ENCODE measurements around the gene VPS39. TPM values are rescaled to one million over a fixed set of nuclear protein-coding genes. Genes with fewer than 3 reads are reported as not detected.
A peak's percentile ranks its signal among the peaks of the same experiment; 100 is the strongest.
"Not testable (repeated sequence)": the region's sequence is repeated elsewhere in the genome, so short reads cannot be mapped to it uniquely, and the experiment has no call there.

The VPS39 gene, protein sequence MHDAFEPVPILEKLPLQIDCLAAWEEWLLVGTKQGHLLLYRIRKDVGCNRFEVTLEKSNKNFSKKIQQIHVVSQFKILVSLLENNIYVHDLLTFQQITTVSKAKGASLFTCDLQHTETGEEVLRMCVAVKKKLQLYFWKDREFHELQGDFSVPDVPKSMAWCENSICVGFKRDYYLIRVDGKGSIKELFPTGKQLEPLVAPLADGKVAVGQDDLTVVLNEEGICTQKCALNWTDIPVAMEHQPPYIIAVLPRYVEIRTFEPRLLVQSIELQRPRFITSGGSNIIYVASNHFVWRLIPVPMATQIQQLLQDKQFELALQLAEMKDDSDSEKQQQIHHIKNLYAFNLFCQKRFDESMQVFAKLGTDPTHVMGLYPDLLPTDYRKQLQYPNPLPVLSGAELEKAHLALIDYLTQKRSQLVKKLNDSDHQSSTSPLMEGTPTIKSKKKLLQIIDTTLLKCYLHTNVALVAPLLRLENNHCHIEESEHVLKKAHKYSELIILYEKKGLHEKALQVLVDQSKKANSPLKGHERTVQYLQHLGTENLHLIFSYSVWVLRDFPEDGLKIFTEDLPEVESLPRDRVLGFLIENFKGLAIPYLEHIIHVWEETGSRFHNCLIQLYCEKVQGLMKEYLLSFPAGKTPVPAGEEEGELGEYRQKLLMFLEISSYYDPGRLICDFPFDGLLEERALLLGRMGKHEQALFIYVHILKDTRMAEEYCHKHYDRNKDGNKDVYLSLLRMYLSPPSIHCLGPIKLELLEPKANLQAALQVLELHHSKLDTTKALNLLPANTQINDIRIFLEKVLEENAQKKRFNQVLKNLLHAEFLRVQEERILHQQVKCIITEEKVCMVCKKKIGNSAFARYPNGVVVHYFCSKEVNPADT
- 60.4 TPM for total RNA-seq

DNA sequence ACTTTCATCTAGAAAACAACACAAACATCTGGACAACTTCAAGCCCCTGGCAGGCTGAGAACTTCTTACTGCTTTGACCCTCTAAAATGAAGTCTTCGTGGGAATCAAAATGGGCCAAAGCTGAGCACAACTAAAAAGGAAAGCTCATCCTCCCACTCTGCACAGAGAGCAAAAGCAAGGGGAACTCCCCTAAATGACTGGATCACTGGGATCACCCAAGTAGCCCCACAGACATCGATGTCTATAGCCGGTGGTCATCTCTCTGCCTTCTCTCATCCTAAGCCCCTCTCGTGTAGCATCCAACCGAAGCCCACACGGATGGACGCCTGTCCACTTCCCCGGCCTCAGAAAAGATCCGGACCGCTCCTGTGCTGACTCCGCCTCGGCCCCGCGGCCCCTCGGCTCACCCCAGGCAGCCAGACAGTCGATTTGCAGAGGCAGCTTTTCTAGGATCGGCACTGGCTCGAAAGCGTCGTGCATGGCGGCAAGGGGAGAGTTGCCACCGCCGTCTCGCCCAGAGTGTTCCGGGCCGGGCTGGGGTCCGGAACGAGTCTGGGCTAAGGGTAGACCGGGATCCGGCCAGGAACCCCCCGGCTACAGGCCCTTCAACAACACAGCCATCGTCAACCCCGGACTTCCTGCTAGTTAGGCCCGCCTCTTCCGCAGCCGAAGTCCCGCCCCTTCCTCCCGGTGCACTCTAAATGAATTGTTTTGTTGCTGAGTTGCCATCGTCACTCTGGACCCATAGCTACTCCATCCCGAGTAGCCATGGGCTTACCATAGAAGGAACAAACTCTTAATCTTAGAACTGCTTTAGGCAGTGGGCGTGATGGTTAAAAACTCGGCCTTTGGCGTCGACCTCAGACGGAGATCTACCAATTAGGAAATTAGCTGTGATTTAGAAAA is at the start of gene VPS39:
TSS of gene VPS39 (minus strand) at position 631 of the 906 bp plus-strand sequence. CDS start at position 480, 151 bp downstream.
- DNase-seq (ENCODE audit: low spot score) (peak; percentile 88), ATAC-seq (peak; percentile 98)
- intact Hi-C loops (cut with DNase I) = no loop called here

DNA sequence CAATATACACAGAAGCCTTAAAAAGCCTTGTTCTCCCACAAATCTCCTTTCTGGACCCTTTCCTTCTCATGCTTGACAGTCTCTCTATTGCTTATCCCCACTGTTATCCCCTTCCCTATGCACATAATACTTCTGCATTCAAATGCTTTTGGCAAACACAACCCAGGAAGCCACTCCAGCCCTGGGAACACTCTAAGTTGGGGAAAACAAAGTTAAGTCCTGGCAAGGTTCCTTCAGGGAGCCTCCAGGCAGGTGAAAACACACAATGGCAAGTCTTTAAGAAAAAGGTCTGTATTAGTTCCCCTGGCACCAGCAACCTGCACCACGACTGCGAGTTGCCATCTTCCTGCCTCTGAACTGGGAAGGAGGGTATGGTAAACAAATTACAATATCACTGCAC is 45.2 kb upstream of the VPS39 start:
- DNase-seq (ENCODE audit: low spot score) = no peak
- no peak for ATAC-seq
- intact Hi-C loops (cut with DNase I) = no loop called here

DNA sequence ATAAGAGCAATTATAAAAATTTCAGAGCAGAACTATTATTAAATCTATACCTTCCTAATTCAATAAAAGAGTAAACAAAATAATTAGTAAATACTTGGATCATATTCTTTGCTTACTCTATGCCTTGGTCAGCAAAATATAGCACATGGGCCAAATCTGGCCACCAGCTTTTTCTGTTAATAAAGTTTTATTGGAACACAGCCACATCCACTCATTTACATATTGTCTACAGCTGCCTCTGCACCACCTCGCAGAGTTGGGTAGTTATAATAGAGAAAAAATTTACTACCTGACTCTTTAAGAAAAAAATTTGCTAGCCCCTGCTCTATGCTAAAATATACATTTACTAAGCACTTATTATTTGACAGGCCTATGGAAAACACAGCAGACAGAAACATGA is 32.7 kb upstream of the VPS39 start:
- ATAC-seq (no peak), DNase-seq (ENCODE audit: low spot score) (no peak)
- intact Hi-C loops (cut with DNase I) = no loop called here

DNA sequence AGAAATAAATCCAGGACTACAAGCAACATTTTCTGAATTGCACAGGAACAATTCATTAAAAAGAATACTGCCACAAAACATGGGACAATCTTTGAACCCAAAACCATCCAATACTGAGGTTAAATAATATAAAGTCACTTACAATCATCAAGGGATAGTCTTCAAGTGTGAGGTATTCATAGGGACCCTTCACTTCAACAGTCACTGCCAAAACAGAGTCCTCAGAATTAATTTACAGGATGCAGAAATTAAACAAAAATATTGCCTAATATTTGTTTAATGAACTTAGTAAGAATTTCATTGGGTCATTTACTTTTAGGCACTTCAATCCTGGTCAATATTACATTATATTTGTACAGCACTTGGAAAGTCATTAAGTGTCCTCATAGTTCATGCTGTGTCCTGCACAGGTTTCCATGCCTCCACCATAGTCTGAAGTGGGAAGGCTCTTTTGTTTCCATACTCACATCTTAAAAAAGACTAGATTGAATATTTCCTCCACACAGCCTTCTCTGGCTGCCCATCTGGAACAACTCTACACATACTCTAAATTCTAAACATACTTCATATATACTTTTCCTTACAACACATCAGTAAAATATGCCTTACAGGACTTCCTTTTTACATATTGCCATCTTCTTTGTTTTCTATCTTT is 31.6 kb upstream of the VPS39 start:
- ATAC-seq = no peak
- DNase-seq (ENCODE audit: low spot score) = no peak
- intact Hi-C loops (cut with DNase I) = no loop called here

DNA sequence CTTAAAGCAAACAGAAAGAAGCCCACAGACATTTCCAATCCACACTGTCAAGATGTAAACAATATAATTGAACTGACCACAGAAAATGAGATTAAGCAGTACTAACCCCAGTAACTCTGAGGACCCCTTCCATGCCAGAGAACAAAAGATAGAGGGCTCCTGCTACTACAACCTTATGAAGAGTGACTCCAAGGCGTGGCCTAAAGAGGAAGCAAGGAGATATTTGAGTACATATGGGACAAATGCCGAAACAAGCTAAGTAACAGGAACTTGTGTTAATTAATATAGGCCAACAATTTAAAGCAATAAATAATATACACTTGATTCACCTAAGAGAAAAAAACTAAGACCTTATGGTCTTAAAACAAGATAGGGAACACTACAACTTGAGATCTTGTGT is 25.0 kb upstream of the VPS39 start:
- intact Hi-C loops (cut with DNase I) = no loop called here
- no peak for ATAC-seq
- no peak for DNase-seq (ENCODE audit: low spot score)

DNA sequence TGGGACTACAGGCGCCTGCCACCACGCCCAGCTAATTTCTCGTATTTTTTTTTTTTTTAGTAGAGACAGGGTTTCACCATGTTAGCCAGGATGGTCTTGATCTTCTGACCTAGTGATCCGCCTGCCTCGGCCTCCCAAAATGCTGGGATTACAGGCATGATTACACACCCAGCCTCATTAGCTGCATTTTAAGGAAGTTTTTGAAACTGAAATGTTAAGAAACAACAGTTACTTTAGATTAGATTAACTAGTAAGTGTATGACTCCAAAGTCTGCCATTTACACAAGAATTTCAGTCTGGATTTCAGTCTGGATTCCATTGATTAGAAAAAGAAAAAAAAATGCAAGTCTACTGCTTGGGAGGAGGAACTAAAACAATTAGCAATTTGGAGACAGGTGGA is 24.5 kb upstream of the VPS39 start:
- intact Hi-C loops (cut with DNase I) = no loop called here
- no peak for DNase-seq (ENCODE audit: low spot score)
- no peak for ATAC-seq

DNA sequence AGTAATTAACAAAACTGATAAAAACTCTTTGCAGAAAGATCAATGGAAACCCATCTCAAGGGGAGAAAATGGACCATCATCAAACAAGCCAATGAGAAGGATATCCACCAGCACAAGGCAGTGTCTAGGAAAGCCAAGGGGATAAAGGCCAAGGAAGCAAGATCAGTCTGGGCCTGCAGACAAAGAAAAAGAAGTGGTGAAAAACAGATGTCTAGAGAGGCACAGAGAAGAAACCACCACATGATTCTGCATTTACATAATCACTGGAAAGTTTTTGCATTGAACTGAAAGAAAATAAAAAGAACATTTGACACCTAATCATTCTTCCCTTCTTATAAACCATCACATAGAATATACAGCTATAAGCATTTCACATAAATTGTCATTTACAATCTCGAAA is 23.0 kb upstream of the VPS39 start:
- intact Hi-C loops (cut with DNase I) = no loop called here
- ATAC-seq (no peak), DNase-seq (ENCODE audit: low spot score) (no peak)

DNA sequence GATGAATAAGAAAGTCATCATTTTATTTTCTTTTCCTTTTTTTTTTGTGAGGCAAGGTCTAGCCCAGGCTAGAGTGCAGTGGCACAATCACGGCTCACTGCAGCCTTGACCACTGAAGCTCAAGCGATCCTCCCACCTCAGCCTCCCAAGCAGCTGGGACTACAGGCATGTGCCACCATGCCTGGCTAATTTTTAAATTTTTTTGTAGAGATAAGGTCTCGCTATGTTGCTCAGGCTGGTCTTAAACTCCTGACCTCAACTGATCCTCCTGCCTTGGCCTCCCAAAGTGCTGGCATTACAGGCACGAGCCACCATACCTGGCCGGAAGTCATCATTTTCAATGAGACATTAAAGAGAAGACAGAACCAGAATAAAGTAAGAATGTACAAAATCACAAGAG is 20.9 kb upstream of the VPS39 start:
- ATAC-seq; DNase-seq (ENCODE audit: low spot score); intact Hi-C loops (cut with DNase I): not testable (repeated sequence)

DNA sequence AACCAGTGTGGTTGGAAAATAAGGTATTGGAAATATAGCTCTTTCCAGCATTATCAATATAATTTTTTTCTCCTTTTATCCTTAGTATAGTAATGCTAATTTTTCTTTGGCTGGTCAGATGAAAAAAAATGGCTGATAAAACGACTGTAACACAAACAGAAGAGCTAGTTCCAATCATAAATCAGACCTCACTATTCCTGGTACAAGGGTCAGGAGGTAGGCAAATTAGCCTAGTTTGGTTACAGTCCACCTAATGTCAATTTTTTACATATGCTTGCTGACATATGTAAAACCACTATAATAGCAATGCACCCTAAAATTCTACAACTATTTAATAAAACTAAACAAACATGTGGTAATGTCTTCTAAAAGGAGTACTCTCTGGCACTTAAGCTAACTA is 19.9 kb upstream of the VPS39 start:
- no peak for DNase-seq (ENCODE audit: low spot score)
- ATAC-seq = no peak
- intact Hi-C loops (cut with DNase I) = no loop called here

DNA sequence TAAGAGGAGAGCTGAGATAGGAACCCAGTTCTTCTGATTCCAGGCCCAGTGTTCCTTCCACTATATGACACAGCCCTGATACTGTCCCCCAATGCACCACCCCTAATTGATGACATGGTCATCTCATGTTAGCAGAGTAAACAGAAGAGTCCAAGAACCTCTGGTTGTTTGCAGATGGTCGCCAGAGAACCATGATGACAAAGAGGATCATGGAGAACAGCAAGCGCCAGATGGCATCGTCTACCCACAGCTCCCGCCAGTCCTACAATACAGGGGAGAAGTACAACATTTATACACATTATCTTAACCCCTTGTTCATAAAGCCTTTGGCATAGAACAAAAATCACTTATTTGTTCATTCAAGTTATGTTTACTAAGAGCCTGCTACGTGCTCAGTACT is 18.5 kb upstream of the VPS39 start:
- no peak for DNase-seq (ENCODE audit: low spot score)
- ATAC-seq = no peak
- intact Hi-C loops (cut with DNase I) = no loop called here

DNA sequence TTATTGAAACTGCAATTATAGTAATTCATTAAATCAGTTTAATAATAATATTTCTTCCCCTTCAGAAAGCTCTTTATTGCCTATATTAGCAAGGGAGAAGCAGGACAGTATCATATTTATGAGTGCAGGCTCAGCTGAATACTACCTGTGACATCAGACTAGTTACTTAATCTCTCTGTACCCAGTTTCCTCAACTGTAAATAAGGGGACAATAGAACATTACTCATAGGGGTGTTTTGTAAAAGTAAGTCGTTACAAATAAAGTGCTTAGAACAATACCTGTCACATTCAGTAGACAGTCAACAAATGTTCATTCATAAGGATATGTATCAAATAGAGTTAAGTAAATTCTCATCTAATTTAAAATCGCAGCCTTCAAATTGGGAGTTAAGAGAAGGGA is 12.1 kb upstream of the VPS39 start:
- intact Hi-C loops (cut with DNase I) = no loop called here
- DNase-seq (ENCODE audit: low spot score) (no peak), ATAC-seq (no peak)

DNA sequence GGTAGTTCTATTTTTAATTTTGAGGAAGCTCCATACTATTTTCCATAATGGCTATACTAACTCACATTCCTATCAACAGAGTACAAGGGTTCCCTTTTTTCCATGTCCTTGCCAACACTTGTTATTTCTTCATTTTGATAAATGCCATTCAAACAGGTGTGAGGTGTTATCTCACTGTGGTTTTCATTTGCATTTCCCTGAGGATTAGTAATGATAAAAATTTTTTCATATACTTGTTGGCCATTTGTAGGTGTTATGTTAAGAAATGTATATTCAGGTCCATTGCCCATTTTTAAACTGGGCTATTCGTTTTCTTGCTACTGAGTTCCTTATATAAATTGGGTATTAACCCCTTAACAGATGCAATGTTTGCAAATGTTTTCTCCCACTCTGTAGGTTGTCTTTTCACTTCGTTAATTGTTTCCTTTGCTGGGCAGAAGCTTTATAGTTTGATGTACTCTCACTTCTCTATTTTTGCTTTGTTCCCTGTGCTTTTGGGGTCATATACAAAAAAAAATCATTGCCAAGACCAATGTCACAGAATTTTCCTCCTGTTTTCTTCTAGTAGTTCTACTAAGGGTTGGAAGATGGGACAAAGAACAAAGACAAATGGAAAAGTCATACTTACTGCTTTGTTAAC is 11.0 kb upstream of the VPS39 start:
- ATAC-seq = no peak
- intact Hi-C loops (cut with DNase I) = no loop called here
- DNase-seq (ENCODE audit: low spot score) = no peak

DNA sequence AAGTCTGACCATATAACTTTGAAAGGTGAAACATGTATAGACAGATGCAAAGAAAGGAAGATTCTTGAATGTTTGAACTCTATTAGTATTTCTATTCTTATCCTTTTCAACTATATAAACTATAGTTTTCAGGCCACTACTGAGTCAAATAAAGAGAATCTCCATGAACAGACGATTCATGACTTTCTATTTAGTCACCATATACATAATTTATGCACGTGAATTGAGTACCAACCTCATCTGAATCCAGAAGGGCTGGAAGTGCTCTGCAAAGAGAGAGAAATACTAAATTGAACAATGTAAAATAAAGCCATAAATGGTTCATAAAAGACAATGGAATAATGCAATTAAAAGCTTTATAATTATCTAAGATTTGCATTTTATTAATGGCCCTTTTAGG is 9.5 kb upstream of the VPS39 start:
- ATAC-seq (no peak), DNase-seq (ENCODE audit: low spot score) (no peak)
- intact Hi-C loops (cut with DNase I) = no loop called here

DNA sequence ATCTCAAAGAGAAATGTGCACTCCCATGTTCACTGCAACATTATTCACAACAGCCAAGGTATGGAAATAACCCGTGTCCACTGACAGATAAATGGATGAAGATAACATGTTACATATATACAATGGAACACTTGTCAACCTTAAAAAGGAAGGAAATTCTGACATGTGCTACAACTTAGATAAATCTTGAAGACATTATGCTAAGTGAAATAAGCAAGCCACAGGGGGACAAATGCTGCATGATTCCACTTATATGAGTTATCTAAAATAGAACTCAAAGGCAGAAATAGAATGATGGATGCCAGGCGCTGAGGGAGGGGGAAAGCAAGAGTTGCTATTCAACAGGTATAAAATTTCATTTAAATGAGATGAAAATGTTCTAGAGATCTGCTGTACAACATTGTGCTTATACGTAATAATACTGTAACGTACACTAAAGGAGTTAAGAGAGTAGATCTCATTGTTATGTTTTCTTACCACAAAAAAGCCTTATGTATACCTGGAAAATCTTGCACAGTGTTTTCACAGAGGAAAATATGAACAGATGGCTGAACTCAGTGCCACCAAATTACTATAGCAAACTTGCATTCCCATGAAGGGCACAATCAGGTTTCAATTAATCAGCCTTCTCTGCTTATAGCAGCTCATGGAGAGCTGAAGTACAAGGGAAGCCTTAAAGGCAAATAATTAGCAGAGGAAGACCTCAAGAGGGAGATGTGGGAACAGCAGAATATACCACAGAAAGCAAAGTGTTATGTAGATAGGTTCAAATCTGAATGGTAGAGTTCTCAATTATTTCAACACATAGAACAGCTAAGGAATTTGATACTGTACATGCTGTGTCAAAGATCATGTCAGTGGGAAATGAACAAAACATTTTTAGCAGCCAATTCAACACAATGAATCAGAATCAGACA is 8.1 kb upstream of the VPS39 start:
- DNase-seq (ENCODE audit: low spot score) = no peak
- intact Hi-C loops (cut with DNase I) = no loop called here
- ATAC-seq = no peak

DNA sequence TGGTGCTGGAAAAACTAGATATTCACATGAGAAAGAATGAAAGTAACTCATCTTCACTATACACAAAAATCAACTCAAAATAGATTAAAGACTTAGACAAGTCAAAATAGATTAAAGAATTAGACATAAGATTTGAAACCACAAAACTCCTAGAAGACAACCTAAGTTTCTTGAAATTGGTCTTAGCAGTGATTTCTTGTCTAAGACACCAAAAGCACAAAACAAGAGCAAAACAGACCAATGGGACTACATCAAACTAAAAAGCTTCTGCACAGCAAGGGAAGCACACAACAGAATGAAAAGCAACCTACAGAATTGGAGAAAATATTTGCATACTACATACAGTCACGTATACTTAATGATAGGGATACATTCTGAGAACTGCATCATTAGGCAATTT is 6.5 kb upstream of the VPS39 start:
- no peak for ATAC-seq
- no peak for DNase-seq (ENCODE audit: low spot score)
- intact Hi-C loops (cut with DNase I) = no loop called here

DNA sequence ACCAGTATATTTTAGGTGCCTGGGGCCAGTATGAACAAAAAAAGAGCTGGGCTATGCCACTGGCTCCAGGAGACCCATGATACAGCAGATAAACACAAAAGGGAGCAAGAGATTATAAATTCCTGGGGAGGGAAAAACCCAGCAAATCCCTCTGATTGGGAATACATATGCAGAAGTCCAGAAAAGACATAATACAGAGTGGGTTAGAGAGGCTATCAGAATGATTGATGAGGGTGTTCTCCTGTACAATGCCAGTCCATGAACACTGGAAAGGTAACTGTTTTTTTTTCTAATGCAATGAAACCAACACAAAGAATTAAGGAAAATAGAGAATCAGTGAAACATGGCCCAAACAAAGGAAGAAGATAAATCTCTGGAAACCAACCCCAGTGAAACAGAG is 5.4 kb upstream of the VPS39 start:
- DNase-seq (ENCODE audit: low spot score) = no peak
- intact Hi-C loops (cut with DNase I) = no loop called here
- no peak for ATAC-seq

DNA sequence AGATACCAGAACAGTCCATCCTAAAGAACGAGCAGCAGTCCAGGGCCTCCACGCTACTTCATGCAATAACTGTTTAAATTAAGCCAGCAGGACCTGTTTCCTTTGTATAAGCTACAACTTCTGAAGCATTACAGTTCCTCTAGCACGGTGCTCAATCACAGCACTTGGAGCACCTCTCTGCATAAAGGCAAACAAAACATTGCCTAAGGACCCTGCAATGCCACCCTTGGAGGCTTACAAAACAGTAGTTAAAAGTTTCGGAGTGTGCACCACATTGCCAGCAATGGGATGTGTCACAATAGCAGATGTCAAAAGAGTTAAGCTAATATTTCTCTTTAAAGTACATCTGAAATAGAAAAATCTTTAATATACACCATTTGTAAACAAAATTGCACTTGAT is 2.6 kb upstream of the VPS39 start:
- intact Hi-C loops (cut with DNase I) = no loop called here
- ATAC-seq = no peak
- DNase-seq (ENCODE audit: low spot score) = no peak
